GM19397 (cell line): ENCODE measurements around the gene SLC39A11.
"Not testable (repeated sequence)": the region's sequence is repeated elsewhere in the genome, so short reads cannot be mapped to it uniquely, and the experiment has no call there.

Experiments used
- ATAC-seq: cut with Tn5 transposase; IDR thresholded peaks from one replicate; pipeline ENCODE4 v1.9.1; 2021; ENCODE audit warnings: mild to moderate bottlenecking, moderate library complexity; ENCODE audit not compliant: unreplicated experiment

The SLC39A11 gene

GRCh38 chr17:72927760-72928159, 164.7 kb downstream of the SLC39A11 start:
- no peak for ATAC-seq

GRCh38 chr17:72927146-72927545, 165.3 kb downstream of the SLC39A11 start:
- no peak for ATAC-seq

DNA sequence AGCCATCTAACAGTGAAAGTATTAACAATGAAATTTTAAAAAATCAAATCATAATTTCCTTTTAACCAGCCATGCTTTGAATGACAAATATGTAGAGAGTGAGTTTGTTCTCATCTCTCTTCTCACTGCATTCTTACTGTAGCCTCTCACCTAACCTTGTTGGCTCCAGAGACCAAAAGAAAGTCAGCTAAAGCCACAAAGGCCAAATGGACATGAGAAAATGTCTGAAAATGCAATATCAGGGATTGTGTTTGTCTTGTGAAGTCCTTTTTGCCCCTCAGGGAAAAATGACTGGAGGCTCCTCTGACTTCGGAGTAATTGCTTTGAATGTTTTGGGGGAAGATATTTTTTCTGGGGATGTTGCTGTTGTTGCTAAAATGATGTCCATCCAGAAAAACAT, 166.3 kb downstream of the SLC39A11 start:
- no peak for ATAC-seq

DNA sequence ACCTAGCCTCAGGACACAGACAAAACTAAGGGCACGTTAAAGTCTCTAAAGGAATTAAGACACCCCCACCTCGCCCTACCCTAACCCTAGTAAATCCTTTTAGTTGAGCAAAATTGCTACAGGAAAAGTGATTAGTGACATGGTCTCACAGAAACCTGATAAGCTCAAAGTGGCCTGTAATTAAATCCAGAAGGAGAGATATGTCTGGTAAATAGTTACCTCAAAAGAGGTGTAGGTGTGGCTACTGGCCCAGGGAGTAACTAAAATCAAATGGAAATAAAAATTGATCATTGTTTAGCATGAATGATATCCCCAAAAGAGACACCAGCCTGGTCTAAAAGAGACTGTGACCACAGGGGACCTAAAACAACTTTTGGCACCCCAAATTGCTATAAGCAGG, 168.3 kb downstream of the SLC39A11 start:
- ATAC-seq: no peak

DNA sequence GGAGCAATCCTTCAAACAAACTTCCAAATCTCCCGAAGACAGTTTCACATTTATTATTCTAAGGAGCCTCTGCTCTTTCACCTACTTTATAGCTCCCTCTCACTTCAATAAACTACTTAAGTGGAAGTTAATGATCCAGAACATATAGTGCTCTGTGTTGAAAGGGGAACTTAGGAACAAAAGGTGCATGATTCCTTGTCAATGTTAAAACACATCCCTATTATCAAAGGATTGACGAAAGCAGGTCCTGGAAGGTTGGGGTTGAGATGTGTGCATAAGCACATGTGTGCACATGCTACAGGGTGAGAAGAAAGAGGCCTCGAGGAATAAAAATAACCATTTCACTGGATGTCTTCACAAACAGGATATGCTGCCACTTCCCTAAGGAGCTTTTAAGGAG, 170.3 kb downstream of the SLC39A11 start:
- no peak for ATAC-seq

GRCh38 chr17:72921347-72922054, 171.0 kb downstream of the SLC39A11 start:
- ATAC-seq: no peak

DNA sequence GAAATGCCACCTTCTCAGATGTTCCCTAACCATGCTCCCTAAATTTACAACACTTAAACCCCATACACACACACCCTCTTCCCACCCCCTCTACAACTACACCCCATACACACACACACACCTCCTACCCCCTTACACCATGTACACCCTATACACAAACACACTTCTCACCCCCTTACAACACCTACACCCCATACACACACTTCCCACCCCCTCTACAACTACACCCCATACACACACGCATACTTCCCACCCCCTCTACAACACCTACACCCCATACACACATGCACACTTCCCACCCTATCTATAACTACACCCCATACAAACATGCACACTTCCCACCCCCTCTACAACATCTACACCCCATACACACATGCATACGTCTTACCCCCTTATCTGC, 172.0 kb downstream of the SLC39A11 start:
- no peak for ATAC-seq

DNA sequence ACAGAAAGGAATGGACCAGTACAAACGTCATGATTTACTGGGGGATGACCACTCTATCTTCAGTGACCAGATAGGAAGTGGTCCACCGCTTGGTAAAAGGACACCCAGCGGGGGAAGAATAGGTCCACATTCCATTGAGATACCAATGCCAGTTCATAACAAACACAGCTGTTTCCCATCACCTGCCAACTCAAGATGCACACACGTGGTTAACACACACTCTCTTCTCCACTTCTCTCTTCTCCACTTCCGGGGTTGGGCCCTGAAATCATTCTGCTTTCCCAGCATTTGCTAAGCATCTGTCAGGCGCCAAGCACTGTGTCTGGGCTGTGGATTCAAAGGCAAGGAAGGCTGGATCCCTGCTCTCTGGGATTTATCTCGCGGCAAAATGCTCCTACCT, 175.5 kb downstream of the SLC39A11 start:
- ATAC-seq: no peak

DNA sequence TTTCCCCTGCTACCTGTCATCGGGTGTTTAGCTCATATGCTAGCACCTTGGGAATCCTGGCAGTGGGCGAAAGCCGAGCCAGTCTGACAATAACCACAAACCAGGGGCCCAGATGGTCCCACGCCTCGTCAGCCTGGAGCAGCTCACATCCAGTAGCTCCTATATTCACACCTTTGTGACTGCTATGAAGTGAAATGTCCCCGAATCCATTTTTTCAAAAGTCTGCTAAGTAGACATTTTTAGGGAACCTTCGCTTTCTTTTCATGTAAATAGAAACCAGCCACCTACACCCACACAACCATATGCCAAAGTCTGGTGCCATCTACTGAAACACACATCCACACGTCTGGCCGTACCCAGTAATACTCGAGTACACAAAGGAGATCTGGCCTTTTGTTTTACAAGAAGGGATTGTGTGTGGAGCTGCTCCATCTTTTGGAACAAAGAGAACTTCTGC, 176.8 kb downstream of the SLC39A11 start:
- no peak for ATAC-seq

DNA sequence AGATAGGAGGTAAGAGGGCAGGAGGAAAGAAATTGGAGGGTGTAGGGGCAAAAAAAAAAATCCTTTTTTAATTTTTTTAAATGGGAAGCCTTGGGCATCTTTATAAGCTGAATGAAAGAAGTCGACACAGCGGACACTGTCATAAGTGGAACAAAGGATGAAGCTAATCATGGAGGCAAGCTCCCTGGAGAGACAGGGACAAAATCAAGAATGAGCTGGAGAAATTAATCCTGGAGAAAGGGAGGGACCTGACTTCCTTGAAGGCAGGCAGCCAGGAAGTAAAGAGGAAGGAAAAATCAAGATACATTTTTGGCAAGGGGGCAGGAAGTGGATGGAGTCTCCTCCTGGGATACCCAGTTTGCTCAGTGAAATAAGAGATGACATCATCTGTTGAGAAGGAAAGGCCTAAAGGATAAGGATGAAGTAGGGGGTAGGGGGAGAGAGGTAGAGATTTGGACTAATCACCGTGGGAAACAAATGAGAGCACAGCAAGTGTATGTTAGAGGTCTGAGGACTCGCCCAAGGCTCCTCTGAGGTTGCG, 179.3 kb downstream of the SLC39A11 start:
- ATAC-seq: no peak

GRCh38 chr17:72906306-72906705, 186.2 kb downstream of the SLC39A11 start:
- ATAC-seq: no peak

DNA sequence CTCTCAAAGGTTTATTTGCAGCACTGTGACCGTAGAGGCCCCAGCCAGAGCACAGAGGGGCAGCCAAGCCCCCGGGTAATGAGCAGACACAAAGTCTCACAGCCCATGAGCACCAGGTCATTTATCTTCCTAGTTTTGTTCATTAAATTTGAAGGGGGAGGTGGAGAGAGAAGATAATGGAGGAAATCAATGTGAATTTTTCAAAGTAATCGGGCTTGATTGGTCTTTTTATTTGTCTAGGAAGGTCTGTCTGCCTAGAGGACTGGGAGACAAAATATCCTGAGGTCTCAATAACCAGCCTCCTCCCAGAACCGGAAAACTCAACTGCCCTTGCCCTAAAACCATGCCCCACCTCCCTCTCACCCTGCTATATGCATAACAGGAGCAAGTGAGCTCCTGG, 189.0 kb downstream of the SLC39A11 start:
- no peak for ATAC-seq

DNA sequence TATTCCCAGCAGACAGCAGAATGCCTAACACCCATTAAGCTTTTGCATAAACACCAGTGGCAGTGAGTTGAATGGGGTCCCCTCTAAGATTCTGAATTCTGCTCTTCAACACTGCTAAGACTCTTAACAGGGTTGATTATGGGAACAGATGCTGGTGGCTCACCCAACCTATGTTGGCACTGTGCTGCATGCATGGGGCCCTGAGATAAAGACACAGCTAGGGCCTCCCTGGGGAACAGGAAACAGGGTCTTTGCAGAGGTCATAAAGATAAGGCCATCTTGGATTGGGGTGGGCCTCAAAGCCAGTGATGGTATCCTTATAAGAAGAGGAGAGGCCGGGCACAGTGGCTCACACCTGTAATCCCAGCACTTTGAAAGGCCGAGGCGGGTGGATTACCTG, 190.8 kb downstream of the SLC39A11 start:
- ATAC-seq: no peak

- no peak for ATAC-seq
Measured at GRCh38 chr17:72901083-72901482, 191.4 kb downstream of the SLC39A11 start.

DNA sequence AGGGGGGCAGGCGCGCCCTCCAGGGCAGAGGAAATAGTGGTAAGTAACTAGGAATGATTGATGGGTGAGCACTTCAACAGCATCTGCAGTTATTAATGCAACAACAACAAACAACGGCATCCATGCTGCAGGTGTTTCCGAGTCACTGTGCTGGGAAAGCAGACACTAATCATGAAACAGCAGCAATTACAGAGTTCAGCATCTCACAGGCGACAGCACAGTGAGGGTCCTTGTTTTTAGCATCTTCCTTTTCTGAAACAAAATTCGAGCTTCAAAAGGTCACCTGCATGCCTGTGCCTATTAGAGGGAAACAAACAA, 191.9 kb downstream of the SLC39A11 start:
- ATAC-seq: no peak

DNA sequence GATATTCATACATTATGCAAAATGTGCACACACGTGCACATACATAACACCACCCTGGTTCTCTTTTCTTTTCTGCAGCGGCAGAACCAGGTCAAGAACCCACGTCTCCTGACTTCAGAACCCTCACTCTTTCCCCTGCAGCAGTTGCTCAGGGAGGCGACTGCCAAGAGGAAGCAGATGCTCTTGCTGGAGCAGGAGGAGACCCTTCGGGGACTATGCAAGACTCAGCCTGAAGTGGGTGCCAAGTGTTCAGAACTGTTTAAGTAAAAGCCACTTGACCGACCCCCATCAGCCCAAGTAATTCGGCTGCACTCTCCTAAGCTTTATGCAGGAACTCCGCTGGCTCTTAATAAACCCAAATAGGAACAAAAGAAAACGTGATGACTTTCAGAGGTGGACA, 193.8 kb downstream of the SLC39A11 start:
- ATAC-seq: no peak

DNA sequence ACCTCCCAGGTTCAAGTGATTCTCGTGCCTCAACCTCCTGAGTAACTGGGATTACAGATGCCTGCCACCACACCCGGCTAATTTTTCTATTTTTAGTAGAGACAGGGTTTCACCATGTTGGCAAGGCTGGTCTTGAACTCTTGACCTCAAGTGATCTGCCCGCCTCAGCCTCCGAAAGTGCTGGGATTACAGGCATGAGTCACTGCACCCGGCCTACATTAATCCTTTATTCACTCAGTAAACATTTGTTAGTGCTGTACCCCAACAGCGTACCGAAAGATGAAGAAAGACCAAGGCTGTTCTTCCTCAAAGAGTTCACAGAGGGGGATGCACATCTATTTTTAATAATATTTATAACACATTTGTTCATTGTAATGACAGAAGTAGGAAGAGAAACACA, 196.2 kb downstream of the SLC39A11 start:
- not testable (repeated sequence) for ATAC-seq

DNA sequence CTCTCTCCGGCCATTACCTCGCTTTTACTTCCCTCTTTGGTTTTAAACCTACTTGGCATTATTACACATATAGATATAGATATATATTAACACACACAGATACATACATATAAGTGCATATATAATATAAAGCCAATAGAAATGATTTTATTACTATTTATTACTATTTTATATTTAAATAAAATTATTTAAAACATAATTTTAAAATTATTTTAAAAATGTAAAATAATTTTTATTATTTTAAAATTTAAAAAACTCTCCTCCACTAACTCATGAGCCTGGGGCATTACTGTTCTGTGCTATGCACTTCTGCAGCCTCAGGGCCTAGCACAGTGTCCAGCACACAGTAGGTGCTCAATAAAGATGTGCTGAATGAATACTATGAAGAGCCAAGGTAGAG, 200.9 kb downstream of the SLC39A11 start:
- ATAC-seq: no peak

DNA sequence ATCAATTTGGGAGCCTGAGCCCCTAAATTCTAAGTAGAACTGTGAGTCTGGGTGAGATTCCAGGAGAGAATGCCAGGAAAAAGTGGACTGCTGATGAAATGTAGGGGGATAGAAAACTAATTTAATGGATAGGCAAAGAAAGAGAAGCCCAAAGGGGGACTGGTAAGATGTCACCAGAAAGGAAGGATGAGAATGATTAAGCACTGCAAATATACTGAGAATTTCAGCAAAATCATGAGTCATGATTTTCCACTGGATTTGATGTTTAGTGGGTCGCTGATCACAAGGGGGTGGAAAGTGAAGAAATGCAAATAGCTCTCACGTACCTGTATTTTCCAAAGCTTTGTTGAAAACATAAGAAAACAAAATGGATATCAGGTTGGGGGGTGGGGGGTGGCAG, 201.8 kb downstream of the SLC39A11 start:
- ATAC-seq: no peak

DNA sequence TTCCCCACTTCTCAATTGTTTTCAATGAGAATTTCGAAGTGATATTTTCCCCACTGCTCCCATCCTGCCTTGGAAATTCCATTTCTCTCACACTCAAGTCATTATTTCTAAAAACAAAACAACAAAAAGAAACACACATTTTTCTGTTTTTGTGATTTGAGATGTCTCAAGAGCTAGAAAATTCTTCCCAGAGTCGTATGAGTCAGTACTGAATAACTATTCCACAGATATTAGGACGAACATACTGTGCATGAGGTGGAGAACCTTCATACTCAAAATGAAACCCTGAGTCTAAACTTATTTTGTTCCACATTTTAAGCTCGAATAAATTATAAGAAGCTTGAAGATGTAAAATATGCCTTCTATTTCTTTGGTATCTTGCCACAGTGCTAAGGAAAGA, 204.6 kb downstream of the SLC39A11 start:
- ATAC-seq: no peak

DNA sequence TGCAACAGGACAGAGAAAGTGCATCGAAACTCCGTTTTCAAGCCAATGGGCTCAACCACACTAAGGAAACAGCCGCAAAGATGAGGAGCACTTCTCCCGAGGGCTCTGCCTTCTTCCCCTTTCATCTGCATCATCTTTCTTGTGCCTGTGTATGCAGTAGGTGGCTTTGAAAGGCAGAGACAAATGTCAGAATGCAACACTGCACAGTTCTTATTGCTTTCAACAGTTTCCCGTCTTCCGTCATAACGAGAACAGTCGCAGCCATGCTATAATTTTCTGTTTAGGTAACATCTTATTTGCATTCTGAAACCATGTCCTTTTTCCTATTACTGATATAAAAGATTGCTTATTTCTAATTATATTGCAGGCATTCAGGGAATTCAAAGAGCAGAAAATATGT, 205.2 kb downstream of the SLC39A11 start:
- ATAC-seq: no peak

- no peak for ATAC-seq
Measured at GRCh38 chr17:72886622-72887021, 205.9 kb downstream of the SLC39A11 start.

GRCh38 chr17:72884066-72884465, 208.4 kb downstream of the SLC39A11 start:
- no peak for ATAC-seq
